T-helper 1 cell (primary cell): ENCODE data around the gene HARS1.
"Not testable (repeated sequence)": the region's sequence is repeated elsewhere in the genome, so short reads cannot be mapped to it uniquely, and the experiment has no call there.

Experiments used
- DNase-seq, 5 donors: peaks; one replicate each; pipeline ENCODE4 v3.0.0-alpha.2; 2012 to 2020
- total RNA-seq, 4 donors: gene quantifications; one replicate each; lab custom pipeline; 2026; lab: John Stamatoyannopoulos, UW

HARS1 gene
- total RNA-seq: 65.4 to 102 (median 86.9) reads per million in 4 donors

- DNase-seq: peak; percentile 69 to 89 (median 76)
Measured at GRCh38 chr5:140690941-140691924, at the start of gene HARS1, which contains the start of gene HARS2. Gene HARS1 (minus strand): TSS chr5:140691370. CDS start chr5:140691304, 66 bp downstream. Gene HARS2 (plus strand): TSS chr5:140691455. CDS start chr5:140691649, 194 bp downstream.

- no peak for DNase-seq
Measured at GRCh38 chr5:140737486-140737885, 46.3 kb upstream of the HARS1 start.

GRCh38 chr5:140734354-140734753 lies 43.2 kb upstream of the HARS1 start:
- DNase-seq: no peak

GRCh38 chr5:140733098-140733497 lies 41.9 kb upstream of the HARS1 start:
- DNase-seq: no peak

- peak; percentile 20 to 80 (median 50) for DNase-seq
Measured at GRCh38 chr5:140725799-140726471, 34.8 kb upstream of the HARS1 start.

- not testable (repeated sequence) for DNase-seq
Measured at GRCh38 chr5:140721395-140721794, 30.2 kb upstream of the HARS1 start.

- DNase-seq: not testable (repeated sequence)
Measured at GRCh38 chr5:140720738-140721137, 29.6 kb upstream of the HARS1 start.

GRCh38 chr5:140718266-140718592 lies 27.1 kb upstream of the HARS1 start:
- no peak for DNase-seq

GRCh38 chr5:140716238-140716637 lies 25.1 kb upstream of the HARS1 start:
- DNase-seq: not testable (repeated sequence)

- DNase-seq: no peak
Measured at GRCh38 chr5:140713562-140714094, 22.5 kb upstream of the HARS1 start.

GRCh38 chr5:140711794-140712193 lies 20.6 kb upstream of the HARS1 start:
- no peak for DNase-seq

- peak; percentile 31 to 95 (median 69) for DNase-seq
Measured at GRCh38 chr5:140710899-140711552, 19.9 kb upstream of the HARS1 start.

- DNase-seq: not testable (repeated sequence)
Measured at GRCh38 chr5:140708787-140709186, 17.6 kb upstream of the HARS1 start.

GRCh38 chr5:140707812-140708211 lies 16.6 kb upstream of the HARS1 start:
- DNase-seq: no peak

- peak; percentile 85 to 97 (median 90) for DNase-seq
Measured at GRCh38 chr5:140700177-140701144, 9.3 kb upstream of the HARS1 start, which contains the start of gene ZMAT2. Gene ZMAT2 (plus strand): TSS chr5:140700447. CDS start chr5:140700461, 14 bp downstream.

- DNase-seq: no peak
Measured at GRCh38 chr5:140696891-140697492, 5.8 kb upstream of the HARS1 start.

GRCh38 chr5:140694276-140694675 lies 3.1 kb upstream of the HARS1 start:
- no peak for DNase-seq

GRCh38 chr5:140690376-140690932 lies 716 bp downstream of the HARS1 start:
- no peak for DNase-seq

- DNase-seq: no peak
Measured at GRCh38 chr5:140678993-140679392, 12.2 kb downstream of the HARS1 start.

- no peak for DNase-seq
Measured at GRCh38 chr5:140677947-140678346, 13.2 kb downstream of the HARS1 start.

- DNase-seq: no peak
Measured at GRCh38 chr5:140674629-140675028, 16.5 kb downstream of the HARS1 start.
